Dedifferentiated amniotic fluid mesenchymal stem cell (primary cell): ENCODE data around the gene GDF7.

Experiments
- DNase-seq: peaks from one replicate; pipeline ENCODE4 v3.0.0-alpha.2; 2016; ENCODE audit errors: extremely low spot score

GDF7 gene

DNA sequence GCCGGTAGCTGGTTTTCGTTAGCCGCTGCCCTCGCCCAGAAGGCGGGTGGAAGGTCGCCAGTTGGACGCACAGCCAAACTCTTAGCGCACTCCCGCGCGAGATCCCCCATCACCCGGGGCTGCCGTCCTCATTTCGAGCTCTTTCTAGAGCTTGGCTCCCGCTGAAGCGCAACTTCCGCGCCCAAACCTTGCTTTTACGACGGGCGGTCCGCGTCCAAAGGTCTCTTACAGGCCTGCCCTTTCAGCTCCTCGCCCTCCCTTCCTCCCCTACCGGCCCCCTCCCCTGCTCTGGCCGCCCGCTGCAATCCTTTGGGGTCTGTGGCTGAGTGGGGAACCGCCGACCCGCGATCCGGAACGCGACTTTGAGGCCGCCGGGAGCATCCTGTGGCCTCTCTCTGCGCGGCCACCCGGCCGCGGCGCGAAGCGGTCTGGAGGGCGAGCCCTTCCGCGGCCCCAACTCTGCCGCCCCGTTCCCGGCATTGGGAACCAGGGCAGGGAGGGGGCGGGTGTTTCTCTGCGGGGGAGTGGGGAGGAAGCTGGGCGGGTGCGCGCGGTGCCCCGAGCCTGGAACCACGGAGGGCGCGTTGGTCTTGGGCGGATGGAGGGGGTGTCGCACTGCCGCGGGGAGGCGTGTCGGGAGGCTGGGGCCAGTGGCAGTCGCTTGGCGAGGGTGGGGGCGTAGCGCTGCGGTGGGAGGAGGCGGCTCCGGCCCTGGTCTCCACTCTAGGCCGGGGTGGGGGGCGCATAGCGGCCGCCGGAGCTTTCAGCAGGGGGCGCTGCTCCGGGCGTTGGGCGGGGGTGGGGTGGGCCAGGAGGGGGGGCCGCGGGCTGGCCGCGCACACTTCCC, at the start of gene GDF7:
GDF7 (plus strand) TSS at position 841 of the 847 bp plus-strand sequence. CDS start 96 bp downstream, outside the sequence.
- DNase-seq, result no peak

DNA sequence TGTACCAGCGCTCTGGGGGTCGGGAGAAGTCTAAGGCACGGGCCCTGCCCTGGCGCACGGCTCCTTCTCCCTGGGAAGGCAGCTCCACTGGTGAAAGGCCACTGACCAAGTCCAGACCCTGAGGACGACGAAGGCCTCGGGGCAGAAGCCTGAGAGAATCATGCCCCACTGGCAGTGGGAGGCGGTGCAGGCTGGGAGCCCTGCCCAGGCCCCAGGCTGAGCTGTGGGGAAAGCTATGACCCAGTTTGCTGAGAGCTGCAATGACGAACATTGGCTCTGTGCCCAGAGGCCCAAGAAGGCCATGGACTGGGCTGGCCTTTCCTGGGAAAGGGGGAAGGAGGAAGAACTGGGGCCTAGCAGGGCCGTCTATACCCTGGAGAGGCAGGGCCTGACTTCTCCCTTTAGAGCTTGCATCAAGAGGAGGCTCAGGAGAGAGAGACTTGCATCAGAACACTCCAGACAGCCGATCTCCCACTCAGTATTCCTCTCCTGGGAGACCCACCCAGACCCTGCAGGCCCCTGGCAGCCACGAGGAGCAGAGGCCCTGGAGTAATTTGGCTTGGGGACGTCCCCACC, 49.0 kb upstream of the GDF7 start:
- peak; percentile 96 for DNase-seq

GRCh38 chr2:20618468-20618885, 48.5 kb upstream of the GDF7 start:
- no peak for DNase-seq

DNA sequence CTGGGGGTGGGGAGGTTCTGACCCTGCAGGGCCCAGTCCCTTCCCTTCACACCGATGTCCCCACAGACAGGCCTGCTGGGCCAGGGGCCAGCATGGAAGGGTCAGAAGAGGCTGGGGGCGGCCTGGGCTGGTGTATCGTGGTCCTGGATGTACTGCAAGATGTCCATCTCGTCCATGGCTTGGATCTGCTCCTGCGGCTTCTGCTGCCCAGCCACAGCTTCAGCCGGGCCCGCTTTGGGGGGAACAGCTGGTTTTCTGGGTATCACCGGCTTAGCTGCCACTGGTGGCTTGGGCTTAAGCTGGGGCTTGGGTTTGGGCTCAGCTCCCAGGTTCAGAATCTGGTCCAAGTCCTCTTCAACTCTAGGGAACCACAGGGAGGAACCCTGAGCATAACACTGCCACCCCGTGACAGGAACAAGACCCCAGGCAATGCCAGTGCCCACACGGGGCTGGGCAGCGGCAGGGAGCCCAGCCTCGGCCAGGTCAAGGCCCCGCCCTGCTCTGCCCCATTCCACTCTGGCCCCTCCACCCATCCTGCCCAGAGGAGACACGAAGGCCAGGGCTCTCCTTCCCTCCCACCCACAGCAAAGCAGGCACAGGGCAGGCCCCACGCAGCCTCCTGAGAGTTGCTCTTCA, 47.9 kb upstream of the GDF7 start:
- DNase-seq, result no peak

GRCh38 chr2:20619624-20620024, 47.3 kb upstream of the GDF7 start:
- no peak for DNase-seq

- no peak for DNase-seq
These were observed 46.7 kb upstream of the GDF7 start for GRCh38 chr2:20620271-20620681.

DNA sequence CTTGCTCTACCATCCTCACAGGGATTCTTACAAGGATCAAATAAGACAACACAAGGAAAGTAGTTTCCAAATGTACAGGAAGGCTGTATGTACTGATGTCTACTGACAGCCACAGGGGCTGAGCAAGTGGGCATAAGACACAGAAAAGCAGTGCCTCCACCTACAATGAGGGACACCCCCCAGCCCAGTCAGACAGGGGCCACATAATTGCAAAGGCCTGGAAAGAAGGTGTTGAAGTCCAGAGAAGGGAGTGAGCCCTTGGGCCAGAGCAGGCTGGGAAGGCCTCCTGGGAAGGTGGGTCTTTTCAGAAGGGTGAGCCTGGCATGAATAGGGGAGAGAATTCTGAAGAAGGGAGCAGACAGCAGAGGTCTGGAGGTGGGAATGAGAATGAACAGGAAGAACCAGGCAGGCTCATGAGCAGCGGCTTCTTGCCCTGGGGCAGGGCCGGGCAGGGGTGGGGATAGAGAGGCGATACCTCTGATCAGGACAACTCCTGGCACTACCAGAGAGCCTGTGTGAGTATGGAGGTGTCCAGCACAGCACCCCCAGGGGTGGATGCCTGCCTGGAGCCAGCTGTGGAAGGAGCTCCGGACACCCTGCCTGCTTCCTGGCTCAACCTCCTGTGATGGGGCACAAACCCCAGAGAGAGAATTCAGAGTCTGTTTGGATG, 46.1 kb upstream of the GDF7 start:
- no peak for DNase-seq

DNA sequence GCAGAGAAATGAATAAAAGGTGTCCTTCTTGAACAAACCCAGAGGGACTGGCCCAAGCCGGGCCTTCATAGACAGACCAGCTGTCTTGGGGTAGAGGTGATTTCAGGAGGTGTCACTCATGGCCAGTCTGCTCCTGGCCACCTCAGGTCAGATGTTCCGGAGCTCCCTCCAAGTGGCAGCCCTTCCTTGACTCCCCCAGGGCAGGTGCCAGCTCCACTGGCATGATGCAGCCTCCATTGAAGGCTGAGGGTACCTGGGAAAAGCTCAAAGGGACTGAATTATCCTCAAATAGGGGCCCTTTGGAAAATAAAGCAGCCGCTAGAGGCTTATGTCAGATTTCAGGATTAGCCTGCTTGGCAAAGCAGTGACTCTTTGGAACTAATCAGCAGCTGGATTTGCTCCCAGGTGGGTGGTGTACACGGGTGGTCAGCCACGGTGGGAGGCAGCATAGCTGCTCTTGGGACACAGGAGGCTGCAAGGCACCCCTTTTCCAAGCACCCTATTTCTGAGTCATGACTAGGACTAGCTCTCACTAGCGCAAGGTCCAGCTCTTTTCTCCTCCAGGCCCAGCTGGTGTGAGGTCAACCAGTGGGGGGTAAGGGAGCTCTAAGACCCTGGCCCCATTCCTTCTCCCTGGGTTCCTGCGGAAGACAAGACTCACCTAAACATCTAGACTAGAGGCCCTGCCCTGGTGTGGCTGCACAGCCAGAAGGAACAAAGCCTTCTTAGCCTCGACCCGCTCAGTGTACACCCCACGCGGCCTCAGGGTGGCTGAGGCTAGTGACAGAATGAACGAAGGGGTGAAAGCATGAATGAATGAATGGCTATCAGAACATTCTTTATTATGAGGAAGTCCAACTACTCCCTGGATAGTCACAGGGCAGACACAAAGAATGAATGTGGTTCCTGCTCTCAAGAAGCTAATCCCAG, 45.3 kb upstream of the GDF7 start:
- no peak for DNase-seq

GRCh38 chr2:20622296-20622686, 44.7 kb upstream of the GDF7 start:
- no peak for DNase-seq

- no peak for DNase-seq
These were observed 44.2 kb upstream of the GDF7 start for GRCh38 chr2:20622731-20623130.

GRCh38 chr2:20623241-20623640, 43.7 kb upstream of the GDF7 start:
- no peak for DNase-seq

DNA sequence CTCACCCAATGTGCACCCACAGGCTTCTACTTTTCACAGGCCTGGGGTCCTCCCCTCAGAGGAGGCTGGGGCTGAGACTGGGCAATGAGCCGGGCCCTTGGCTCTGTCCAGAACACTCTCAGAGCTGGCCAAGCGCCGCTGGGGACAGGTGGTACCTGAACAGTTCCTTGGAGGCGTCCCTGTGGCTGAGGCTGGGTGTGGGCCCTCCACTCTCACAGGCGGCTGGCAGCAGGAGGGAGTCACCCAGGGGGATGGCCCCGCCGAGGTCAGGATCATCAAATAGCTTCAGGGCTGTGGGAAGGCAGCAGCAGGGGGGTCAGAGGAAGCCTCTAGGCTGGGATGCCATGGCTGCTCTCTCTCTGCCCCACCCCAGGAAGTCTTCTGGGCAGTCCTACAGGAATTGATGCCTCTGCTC, 43.2 kb upstream of the GDF7 start:
- DNase-seq, result no peak

DNA sequence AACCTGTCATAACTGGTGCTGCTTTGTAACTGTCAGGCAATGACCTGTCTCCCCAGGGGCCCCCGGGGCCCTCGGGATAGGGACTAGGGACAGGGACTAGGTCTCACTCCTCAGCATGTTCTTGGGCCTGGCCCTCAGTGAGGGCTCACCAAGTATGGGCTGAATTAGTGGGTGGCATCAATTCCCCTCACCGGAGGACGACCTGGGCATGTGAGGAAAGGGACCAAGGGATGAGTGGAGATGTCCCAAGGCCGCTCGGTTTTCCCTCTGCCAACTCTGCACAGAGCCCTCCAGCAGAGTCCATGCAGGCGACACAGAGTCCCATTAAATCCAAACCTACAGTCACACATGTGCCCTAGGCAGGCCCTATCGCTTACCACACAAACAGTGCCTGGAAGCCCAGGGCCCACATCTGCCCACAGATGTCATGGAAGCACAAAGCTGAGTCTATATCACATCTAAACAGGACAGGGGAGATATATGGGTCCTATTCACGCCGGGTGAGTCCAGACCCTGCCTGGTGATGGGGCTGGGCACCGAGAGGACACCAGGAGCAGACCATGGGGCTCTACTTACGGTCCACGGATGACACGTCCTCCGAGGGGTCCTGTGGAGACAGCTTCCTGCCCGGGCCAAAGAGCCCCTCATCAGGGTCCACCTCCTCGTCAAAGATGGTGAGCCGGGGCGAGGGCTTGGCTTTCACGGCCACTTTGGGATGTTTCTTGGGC, 42.6 kb upstream of the GDF7 start:
- no peak for DNase-seq

- no peak for DNase-seq
These were observed 42.0 kb upstream of the GDF7 start for GRCh38 chr2:20624884-20625485.

- no peak for DNase-seq
These were observed 41.2 kb upstream of the GDF7 start for GRCh38 chr2:20625491-20626391.

DNA sequence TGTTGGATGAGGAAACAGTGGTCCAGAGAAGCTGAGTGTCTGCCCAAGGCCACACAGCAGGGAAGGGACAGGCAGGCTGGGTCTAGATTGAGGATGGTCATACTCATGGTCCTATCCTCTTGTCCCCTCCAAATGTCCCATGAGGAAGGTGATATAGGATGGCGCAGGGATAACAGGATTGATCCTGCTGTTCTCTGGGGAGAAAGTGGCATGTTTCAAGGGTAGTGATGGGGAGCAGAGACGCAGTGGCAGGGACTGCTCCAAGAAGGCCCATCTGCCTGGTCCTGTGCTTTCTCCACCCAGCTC, 40.6 kb upstream of the GDF7 start:
- DNase-seq, result no peak

GRCh38 chr2:20626698-20627513, 40.0 kb upstream of the GDF7 start:
- DNase-seq, result no peak

DNA sequence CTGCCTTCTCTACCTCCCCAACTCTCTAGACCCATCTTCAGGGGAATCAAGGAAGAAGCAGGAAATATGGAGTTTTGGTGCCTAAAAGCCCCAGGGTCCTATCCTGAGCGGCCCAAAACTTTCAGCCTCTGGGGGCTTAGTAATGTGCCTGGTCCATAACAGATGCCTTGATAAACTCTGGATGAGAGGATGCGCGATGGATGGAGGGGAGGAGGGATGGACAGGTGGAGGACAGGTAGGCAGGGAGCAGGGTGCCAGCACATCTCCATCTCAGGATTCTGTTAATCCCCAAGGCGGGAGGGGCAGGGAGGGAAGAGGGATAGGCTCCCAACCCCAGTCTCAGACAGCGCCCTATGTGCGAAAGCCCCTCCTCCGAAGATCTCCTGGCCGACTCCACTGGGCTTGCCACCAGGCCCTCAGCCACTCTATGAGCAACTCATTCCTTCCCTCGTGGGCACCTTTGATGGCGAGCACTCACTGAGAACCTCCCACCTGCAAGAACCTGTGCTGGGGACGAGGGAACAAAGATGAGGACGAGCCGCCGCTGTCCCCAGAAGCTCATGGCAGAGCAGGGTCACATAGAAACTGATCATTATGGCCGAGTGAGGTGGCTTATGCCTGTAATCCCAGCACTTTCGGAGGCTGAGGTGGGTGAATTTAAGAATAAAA, 39.1 kb upstream of the GDF7 start:
- DNase-seq, result no peak
